SK-N-SH (cell line): ENCODE results near the gene TMEM50B. TPM values are rescaled to one million over a fixed set of nuclear protein-coding genes. Genes with fewer than 3 reads are reported as not detected.

Source experiments
- CTCF ChIA-PET: fragments of 300-600, 350-600 bp; formaldehyde crosslinking; extraction: SDS; loops from one replicate; lab custom pipeline; 2021; lab: Yijun Ruan, JAX
- POLR2A ChIA-PET: fragments of 350-600 bp; sonication (Branson Sonifier 250); formaldehyde crosslinking; extraction: SDS; loops from one replicate; lab custom pipeline; 2020; ENCODE audit warnings: antibody characterized with exemption, inconsistent platforms; lab: Yijun Ruan, JAX
- DNase-seq: peaks from one replicate; pipeline ENCODE4 v3.0.0; 2012
- H2AFZ ChIP-seq: fragments of 200-600 bp; sonication (generic); 2 replicates; pipeline ENCODE4 v1.8.1; 2016; ENCODE audit warnings: antibody characterized with exemption, mild to moderate bottlenecking, low read depth
- H3F3A ChIP-seq: fragments of 200-600 bp; sonication (generic); replicated peaks from 2 replicates; pipeline ENCODE3; 2016; ENCODE audit warnings: antibody characterized with exemption, mild to moderate bottlenecking; ENCODE audit not compliant: insufficient read depth
- H3K27ac ChIP-seq, 2 experiments: fragments of 200-500 bp in 1 of 2; fragments of 200-600 bp in 1 of 2; sonication (Bioruptor generic) in 1 of 2; sonication (generic), shearing (Covaris generic) in 1 of 2; 2 replicates each; pipeline versions ENCODE4 v1.5.1 to v1.6.1; 2014 to 2016; ENCODE audit warnings: low read depth in 2 of 2, inconsistent platforms in 1 of 2, low read length in 1 of 2, mild to moderate bottlenecking in 1 of 2, mixed read lengths in 1 of 2
- H3K27me3 ChIP-seq: fragments of 200-600 bp; sonication (generic), shearing (Covaris generic); 2 replicates; pipeline ENCODE4 v1.6.1; 2016; ENCODE audit warnings: mixed run types; ENCODE audit not compliant: insufficient read depth
- H3K36me3 ChIP-seq, 2 experiments: fragments of 200-500 bp in 1 of 2; fragments of 200-600 bp in 1 of 2; sonication (Bioruptor generic) in 1 of 2; sonication (generic) in 1 of 2; replicated peaks in 1 of 2; 2 replicates each; pipeline versions ENCODE3 to v1.5.1; 2014 to 2016; ENCODE audit warnings: low read length in 1 of 2, mild to moderate bottlenecking in 1 of 2; ENCODE audit not compliant: insufficient read depth in 2 of 2, control insufficient read depth in 1 of 2
- H3K4me1 ChIP-seq, 2 experiments: fragments of 200-500 bp in 1 of 2; fragments of 200-600 bp in 1 of 2; sonication (Bioruptor generic) in 1 of 2; sonication (generic), shearing (Covaris generic) in 1 of 2; 2 replicates each; pipeline versions ENCODE4 v1.5.1 to v1.6.1; 2014 to 2016; ENCODE audit warnings: low read depth in 1 of 2, low read length in 1 of 2, mixed run types in 1 of 2; ENCODE audit not compliant: insufficient read depth in 2 of 2, control insufficient read depth in 1 of 2
- H3K4me2 ChIP-seq: fragments of 200-600 bp; sonication (generic), shearing (Covaris generic); 2 replicates; pipeline ENCODE4 v1.6.1; 2017; ENCODE audit warnings: mixed run types
- H3K4me3 ChIP-seq, 2 experiments: fragments of 200-500 bp in 1 of 2; fragments of 200-600 bp in 1 of 2; sonication (Bioruptor generic) in 1 of 2; sonication (generic), shearing (Covaris generic) in 1 of 2; 2 replicates each; pipeline versions ENCODE4 v1.5.1 to v1.8.1; 2014 to 2016; ENCODE audit warnings: low read depth in 2 of 2, inconsistent platforms in 1 of 2, low read length in 1 of 2, mild to moderate bottlenecking in 1 of 2, mixed read lengths in 1 of 2, moderate library complexity in 1 of 2
- H3K79me2 ChIP-seq: fragments of 200-600 bp; sonication (generic); 2 replicates; pipeline ENCODE4 v1.8.1; 2017; ENCODE audit warnings: mild to moderate bottlenecking; ENCODE audit not compliant: insufficient read depth
- H3K9ac ChIP-seq: fragments of 200-600 bp; sonication (generic); 2 replicates; pipeline ENCODE4 v1.6.1; 2017; ENCODE audit warnings: mixed run types
- H3K9me2 ChIP-seq: fragments of 200-600 bp; sonication (generic); 2 replicates; pipeline ENCODE4 v1.6.1; 2017; ENCODE audit warnings: mixed run types
- H3K9me3 ChIP-seq: fragments of 200-600 bp; sonication (generic); 2 replicates; pipeline ENCODE4 v1.6.1; 2017; ENCODE audit warnings: mixed run types, mild to moderate bottlenecking, moderate library complexity
- H4K20me1 ChIP-seq: fragments of 200-600 bp; sonication (generic); 2 replicates; pipeline ENCODE4 v1.6.1; 2017; ENCODE audit warnings: mild to moderate bottlenecking, mixed run types; ENCODE audit not compliant: insufficient read depth
- CHD2 ChIP-seq: fragments of 150-350 bp; IDR thresholded peaks from 2 replicates; pipeline ENCODE4 v1.6.1; 2018; ENCODE audit warnings: low read length; ENCODE audit not compliant: partially characterized antibody
- ELF1 ChIP-seq: IDR thresholded peaks from 2 replicates; pipeline ENCODE4 v1.4.0; 2012
- EP300 ChIP-seq, 2 experiments: IDR thresholded peaks; 2 replicates each; pipeline versions ENCODE4 v1.4.0 to v1.6.1; 2012; ENCODE audit warnings: borderline replicate concordance in 1 of 2, low read depth in 1 of 2, low read length in 1 of 2
- EZH2phosphoT487 ChIP-seq: fragments of 200-600 bp; sonication (generic); IDR thresholded peaks from 2 replicates; pipeline ENCODE4 v1.6.1; 2017; ENCODE audit warnings: low read depth, mixed run types, mild to moderate bottlenecking, antibody characterized with exemption, moderate library complexity, borderline replicate concordance
- FOXJ3 ChIP-seq: sonication (generic); formaldehyde crosslinking; IDR thresholded peaks from 2 replicates; pipeline ENCODE4 v1.5.1; 2020; ENCODE audit warnings: mild to moderate bottlenecking, missing genetic modification reagents
- GABPA ChIP-seq: IDR thresholded peaks from 2 replicates; pipeline ENCODE4 v1.4.0; 2012; ENCODE audit warnings: low read depth, mild to moderate bottlenecking
- GATA2 ChIP-seq: sonication (generic); formaldehyde crosslinking; IDR thresholded peaks from 2 replicates; pipeline ENCODE4 v1.5.0; 2020; ENCODE audit warnings: mild to moderate bottlenecking, missing genetic modification reagents
- MEF2A ChIP-seq: IDR thresholded peaks from 2 replicates; pipeline ENCODE4 v1.4.0; 2012; ENCODE audit warnings: low read depth, borderline replicate concordance
- NFIC ChIP-seq: IDR thresholded peaks from 2 replicates; pipeline ENCODE4 v1.4.0; 2012; ENCODE audit warnings: borderline replicate concordance
- NRF1 ChIP-seq: IDR thresholded peaks from 2 replicates; pipeline ENCODE4 v1.6.1; 2012; ENCODE audit warnings: low read depth, mild to moderate bottlenecking, low read length
- RAD21 ChIP-seq: IDR thresholded peaks from 2 replicates; pipeline ENCODE4 v1.6.1; 2012; ENCODE audit warnings: mild to moderate bottlenecking, low read length
- RFX5 ChIP-seq: IDR thresholded peaks from 2 replicates; pipeline ENCODE4 v1.6.1; 2012; ENCODE audit warnings: mild to moderate bottlenecking, improper control_type of control experiment, low read length
- RXRA ChIP-seq: IDR thresholded peaks from 2 replicates; pipeline ENCODE4 v1.4.0; 2012; ENCODE audit warnings: low read depth, mild to moderate bottlenecking, borderline replicate concordance
- SMC3 ChIP-seq: IDR thresholded peaks from 2 replicates; pipeline ENCODE4 v1.6.1; 2012; ENCODE audit warnings: low read depth, low read length, improper control_type of control experiment
- TCF12 ChIP-seq: IDR thresholded peaks from 2 replicates; pipeline ENCODE4 v1.4.0; 2012
- TEAD4 ChIP-seq: IDR thresholded peaks from 2 replicates; pipeline ENCODE4 v1.4.0; 2012; ENCODE audit warnings: mild to moderate bottlenecking, borderline replicate concordance; ENCODE audit not compliant: insufficient read depth
- WGBS: methylation state at CpG from one replicate; pipeline ENCODE4 v1.1.6; 2017; ENCODE audit warnings: low lambda C conversion rate; 5-methylcytosine and 5-hydroxymethylcytosine counted together
- polyA plus RNA-seq, 3 experiments: library from polyadenylated mRNA; depleted of rRNA; stranded (reverse); fragments of >200 nt; gene quantifications; 2 replicates each; pipeline ENCODE4 v1.2.3, GENCODE V29; 2012
- TF ChIP-seq, protein P1 (sequence below): fragments of 150-350 bp; IDR thresholded peaks from 2 replicates; pipeline ENCODE4 v1.6.1; 2016; ENCODE audit warnings: mild to moderate bottlenecking, low read depth, low read length
- TF ChIP-seq, protein P2 (sequence below): IDR thresholded peaks from 2 replicates; pipeline ENCODE4 v1.4.0; 2012; ENCODE audit warnings: low read depth, borderline replicate concordance
- TF ChIP-seq, protein P3 (sequence below): IDR thresholded peaks from 2 replicates; pipeline ENCODE4 v1.4.0; 2012; ENCODE audit warnings: low read depth

Gene TMEM50B
- polyA plus RNA-seq, 1 of the 3 experiments (the other 2 are of a cell fraction) = 27.3 TPM

DNA sequence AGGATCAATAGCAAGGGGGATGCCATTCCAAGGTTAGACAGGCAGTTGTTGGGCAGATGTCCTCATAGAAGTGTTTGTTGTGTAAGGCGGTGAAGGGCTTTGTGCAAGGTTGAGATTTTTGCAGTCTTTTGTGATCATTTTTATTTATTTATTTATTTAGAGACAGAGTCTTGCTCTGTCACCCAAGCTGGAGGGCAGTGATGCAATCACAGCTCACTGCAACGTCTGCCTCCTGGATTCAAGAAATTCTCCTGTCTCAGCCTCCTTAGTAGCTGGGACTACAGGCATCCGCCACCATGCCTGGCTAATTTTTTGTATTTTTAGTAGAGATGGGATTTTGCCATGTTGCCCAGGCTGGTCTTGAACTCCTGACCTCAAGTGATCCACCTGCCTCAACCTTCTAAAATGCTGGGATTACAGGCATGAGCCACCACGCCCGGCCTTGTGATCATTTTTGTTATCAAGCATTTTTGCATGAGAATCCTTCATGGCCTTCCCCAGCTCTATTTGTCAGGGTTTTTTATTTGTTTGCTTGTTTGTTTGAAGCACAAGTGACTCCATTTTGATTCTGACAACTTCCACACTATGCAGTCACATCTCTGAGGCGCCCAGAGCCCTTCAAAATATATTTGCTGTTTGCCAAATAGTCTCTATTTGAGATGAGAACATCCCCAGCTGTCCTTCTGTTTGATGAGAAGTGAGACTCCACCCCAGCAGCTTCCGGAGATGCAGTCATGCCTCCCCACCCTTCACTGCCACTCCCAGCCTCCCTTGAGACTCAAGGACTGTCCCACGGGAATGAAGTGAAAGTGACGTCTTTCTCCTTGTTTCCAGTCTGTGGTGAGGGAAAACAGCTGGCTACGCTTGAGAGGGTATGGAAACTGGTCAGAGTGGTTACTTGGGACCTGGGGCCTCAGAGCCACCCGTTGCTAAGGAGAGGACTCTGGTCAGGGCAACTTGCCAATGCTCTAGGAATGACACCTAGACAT, 38.0 kb downstream of the TMEM50B start:
- POLR2A ChIA-PET = no interaction called here
- Histone ChIP-seq H3K4me3 (no peak overlapping the region), H3K27ac (peak overlapping the region in 1 of 2 experiments; percentile 6; a peak in 1 of 4 replicates), H2AFZ (no peak overlapping the region), H3K27me3 (no peaks in the 10 kb centered on the region), H3K9ac (no peak overlapping the region), H4K20me1 (no peaks in the 10 kb centered on the region), H3K4me1 (no peaks in the 10 kb centered on the region; a peak in 1 of 4 replicates), H3K9me2 (no peaks in the 10 kb centered on the region), H3F3A (peaks cover 5% of the 10 kb centered on the region), H3K4me2 (no peak overlapping the region), H3K36me3 (peaks cover 8 to 23% of the 10 kb centered on the region in 2 experiments), H3K79me2 (no peaks in the 10 kb centered on the region), H3K9me3 (no peaks in the 10 kb centered on the region)
- WGBS = 79% methylated on average over 11 of the region's 11 CpGs
- CTCF ChIA-PET = interaction anchor here (0.7 to 1.2 kb wide), 3 partner anchors 80 to 242 kb away, joined by 3 to 4 read pairs (median 3); no protein-coding TSS in a partner anchor
- TF ChIP-seq FOXJ3 (no peak), CHD2 (no peak), GABPA (no peak), MEF2A (no peak), TEAD4 (no peak), RAD21 (no peak), NFIC (no peak)
- no peak for DNase-seq

DNA sequence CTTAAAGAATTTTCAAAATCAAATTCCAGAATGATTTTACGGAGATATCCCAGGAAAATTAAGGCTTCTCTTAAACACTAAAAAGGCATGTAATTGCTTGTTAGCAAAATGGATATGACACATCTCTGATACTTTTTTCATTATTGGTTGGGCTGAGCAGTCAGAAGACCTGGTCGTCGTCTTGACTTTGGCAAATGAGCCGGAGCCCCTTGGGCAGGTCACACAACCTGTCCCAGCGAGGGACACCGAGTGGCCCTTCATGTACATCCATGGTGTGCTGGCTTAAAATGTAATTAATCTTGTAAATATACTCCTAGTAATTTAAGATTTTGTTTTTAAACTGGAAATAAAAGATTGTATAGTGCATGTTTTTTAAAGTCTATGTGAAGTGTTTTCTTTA, 42.6 kb downstream of the TMEM50B start:
- Histone ChIP-seq H3K9me3 (no peaks in the 10 kb centered on the region), H3K9me2 (no peaks in the 10 kb centered on the region), H3F3A (peaks cover 44% of the 10 kb centered on the region), H3K36me3 (peaks cover 38 to 54% of the 10 kb centered on the region in 2 experiments), H3K27ac (no peak overlapping the region), H3K4me3 (no peak overlapping the region), H3K4me1 (peaks cover 0 to 16% of the 10 kb centered on the region in 2 experiments; a peak in 3 of 4 replicates), H4K20me1 (peaks cover 10% of the 10 kb centered on the region), H3K4me2 (no peak overlapping the region), H2AFZ (no peak overlapping the region), H3K79me2 (no peaks in the 10 kb centered on the region), H3K9ac (no peak overlapping the region), H3K27me3 (no peaks in the 10 kb centered on the region)
- ChIA-PET CTCF (interaction anchor here (0.6 to 4.1 kb wide), 2 partner anchors 9 to 926 kb away, joined by 3 to 16 read pairs; no protein-coding TSS in a partner anchor), POLR2A (no interaction called here)
- TF ChIP-seq, protein P1, sequence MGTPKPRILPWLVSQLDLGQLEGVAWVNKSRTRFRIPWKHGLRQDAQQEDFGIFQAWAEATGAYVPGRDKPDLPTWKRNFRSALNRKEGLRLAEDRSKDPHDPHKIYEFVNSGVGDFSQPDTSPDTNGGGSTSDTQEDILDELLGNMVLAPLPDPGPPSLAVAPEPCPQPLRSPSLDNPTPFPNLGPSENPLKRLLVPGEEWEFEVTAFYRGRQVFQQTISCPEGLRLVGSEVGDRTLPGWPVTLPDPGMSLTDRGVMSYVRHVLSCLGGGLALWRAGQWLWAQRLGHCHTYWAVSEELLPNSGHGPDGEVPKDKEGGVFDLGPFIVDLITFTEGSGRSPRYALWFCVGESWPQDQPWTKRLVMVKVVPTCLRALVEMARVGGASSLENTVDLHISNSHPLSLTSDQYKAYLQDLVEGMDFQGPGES = no peak
- TF ChIP-seq, protein P2, sequence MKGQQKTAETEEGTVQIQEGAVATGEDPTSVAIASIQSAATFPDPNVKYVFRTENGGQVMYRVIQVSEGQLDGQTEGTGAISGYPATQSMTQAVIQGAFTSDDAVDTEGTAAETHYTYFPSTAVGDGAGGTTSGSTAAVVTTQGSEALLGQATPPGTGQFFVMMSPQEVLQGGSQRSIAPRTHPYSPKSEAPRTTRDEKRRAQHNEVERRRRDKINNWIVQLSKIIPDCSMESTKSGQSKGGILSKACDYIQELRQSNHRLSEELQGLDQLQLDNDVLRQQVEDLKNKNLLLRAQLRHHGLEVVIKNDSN = no peak
- no peak for TF ChIP-seq GATA2 (CRISPR knock-in tag)
- no peak for TF ChIP-seq EP300 (IDR thresholded peaks at IDR 0.05; ENCODE audit: borderline replicate concordance in 1 of 2, low read depth in 1 of 2, low read length in 1 of 2)
- TF ChIP-seq GABPA = no peak
- TF ChIP-seq TCF12 = no peak
- no peak for TF ChIP-seq NFIC
- TF ChIP-seq NRF1 = no peak
- TF ChIP-seq TEAD4 = no peak
- TF ChIP-seq ELF1 = no peak
- no peak for TF ChIP-seq EZH2phosphoT487
- TF ChIP-seq SMC3 = no peak
- no peak for TF ChIP-seq CHD2
- TF ChIP-seq, protein P3, sequence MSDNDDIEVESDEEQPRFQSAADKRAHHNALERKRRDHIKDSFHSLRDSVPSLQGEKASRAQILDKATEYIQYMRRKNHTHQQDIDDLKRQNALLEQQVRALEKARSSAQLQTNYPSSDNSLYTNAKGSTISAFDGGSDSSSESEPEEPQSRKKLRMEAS = no peak
- TF ChIP-seq RXRA = no peak
- no peak for TF ChIP-seq RFX5
- no peak for TF ChIP-seq RAD21
- no peak for TF ChIP-seq FOXJ3
- DNase-seq = no peak
- WGBS = 89% methylated on average over 6 of the region's 6 CpGs
